ENCODE data around the gene UBR4. TPM values are rescaled to one million over a fixed set of nuclear protein-coding genes. Genes with fewer than 3 reads are reported as not detected.
"Not testable (repeated sequence)": the region's sequence is repeated elsewhere in the genome, so short reads cannot be mapped to it uniquely, and the experiment has no call there.

The UBR4 gene
- total RNA-seq, 2 donors from 2014 or later = 97.7 to 114 TPM

DNA sequence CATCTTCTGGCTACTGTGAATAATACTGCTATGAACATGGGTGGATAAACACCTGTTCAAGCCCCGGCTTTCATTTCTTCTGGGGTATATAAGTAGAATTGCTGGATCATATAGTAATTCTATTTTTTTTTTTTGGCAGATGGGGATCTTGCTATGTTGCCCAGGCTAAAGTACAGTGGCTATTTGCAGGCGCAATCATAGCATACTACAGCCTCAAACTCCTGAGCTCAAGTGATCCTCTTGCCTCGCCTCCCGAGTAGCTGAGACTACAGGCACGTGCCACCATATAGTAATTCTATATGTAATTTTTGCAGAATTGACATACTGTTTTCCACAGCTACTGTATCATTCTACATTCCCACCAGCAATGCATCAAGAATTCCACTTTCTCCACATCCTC lies 27.8 kb downstream of the UBR4 start:
- no peak overlapping the region for H3K9ac ChIP-seq (ENCODE audit: low read depth in 2 of 2, low read length in 2 of 2)
- no peak for TF ChIP-seq CTCF (IDR thresholded peaks at IDR 0.05)
- intact Hi-C loops (cut with DNase I) = no loop called here
- H3K27ac ChIP-seq = no peak overlapping the region
- no peaks in the 10 kb centered on the region for H3K27me3 ChIP-seq
- H3K36me3 ChIP-seq = peaks cover 32% of the 10 kb centered on the region
- no peaks in the 10 kb centered on the region for H3K4me1 ChIP-seq
- no peak overlapping the region for H3K4me3 ChIP-seq
- no peak for DNase-seq
- no peaks in the 10 kb centered on the region for H3K9me3 ChIP-seq

- not testable (repeated sequence) for DNase-seq
Observed at GRCh38 chr1:19180265-19180657, 29.8 kb downstream of the UBR4 start.

GRCh38 chr1:19179597-19180264 lies 30.3 kb downstream of the UBR4 start:
- Histone ChIP-seq H3K27me3 (no peaks in the 10 kb centered on the region), H3K9ac (ENCODE audit: low read depth in 2 of 2, low read length in 2 of 2) (no peak overlapping the region), H3K36me3 (peaks cover 33% of the 10 kb centered on the region), H3K4me3 (no peak overlapping the region), H3K4me1 (no peaks in the 10 kb centered on the region), H3K27ac (no peak overlapping the region), H3K9me3 (no peaks in the 10 kb centered on the region)
- intact Hi-C loops (cut with DNase I) = loop anchor here (5.0 kb wide), 1 partner anchor 63 kb away; no protein-coding TSS in a partner anchor
- no peak for DNase-seq
- no peak for TF ChIP-seq CTCF (IDR thresholded peaks at IDR 0.05)

More at GRCh38 chr1:19180265-19180657, 29.8 kb downstream of the UBR4 start:
- intact Hi-C loops (cut with DNase I); H3K9me3 ChIP-seq; H3K27ac ChIP-seq; H3K4me3 ChIP-seq; H3K4me1 ChIP-seq; H3K27me3 ChIP-seq; H3K9ac ChIP-seq (ENCODE audit: low read depth in 2 of 2, low read length in 2 of 2): not testable (repeated sequence)
- peaks cover 33% of the 10 kb centered on the region for H3K36me3 ChIP-seq

GRCh38 chr1:19178734-19179398 lies 31.2 kb downstream of the UBR4 start:
- H3K27me3 ChIP-seq = no peaks in the 10 kb centered on the region
- TF ChIP-seq CTCF (IDR thresholded peaks at IDR 0.05) = no peak
- H3K27ac ChIP-seq = no peak overlapping the region
- peaks cover 32% of the 10 kb centered on the region for H3K36me3 ChIP-seq
- intact Hi-C loops (cut with DNase I) = loop anchor here (5.0 kb wide), 1 partner anchor 63 kb away; no protein-coding TSS in a partner anchor
- H3K9me3 ChIP-seq = no peaks in the 10 kb centered on the region
- no peaks in the 10 kb centered on the region for H3K4me1 ChIP-seq
- no peak for DNase-seq
- no peak overlapping the region for H3K9ac ChIP-seq (ENCODE audit: low read depth in 2 of 2, low read length in 2 of 2)
- H3K4me3 ChIP-seq = no peak overlapping the region

DNA sequence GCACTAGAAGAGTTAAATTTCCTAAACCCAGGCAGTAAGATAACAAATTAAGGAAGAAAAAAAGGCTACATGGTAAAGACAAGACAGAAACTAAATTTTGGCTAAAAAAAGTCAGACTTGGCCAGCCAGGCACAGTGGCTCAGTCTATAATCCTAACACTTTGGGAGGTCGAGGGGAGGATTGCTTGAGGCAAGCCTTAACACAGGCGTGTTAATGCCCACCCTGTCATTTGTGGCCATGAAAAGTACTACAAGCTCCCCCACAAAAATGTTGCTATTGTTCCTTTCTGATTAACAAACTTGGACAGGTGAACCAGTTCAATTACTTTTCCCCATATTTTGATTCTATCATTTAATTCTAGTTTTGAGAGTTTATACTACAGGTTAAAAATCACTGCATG lies 32.3 kb downstream of the UBR4 start:
- H3K27me3 ChIP-seq = no peaks in the 10 kb centered on the region
- no peaks in the 10 kb centered on the region for H3K9me3 ChIP-seq
- H3K4me3 ChIP-seq = no peak overlapping the region
- no peak for DNase-seq
- intact Hi-C loops (cut with DNase I) = loop anchor here (5.0 kb wide), 1 partner anchor 64 kb away; no protein-coding TSS in a partner anchor
- H3K36me3 ChIP-seq = peaks cover 26% of the 10 kb centered on the region
- TF ChIP-seq CTCF (IDR thresholded peaks at IDR 0.05) = no peak
- no peaks in the 10 kb centered on the region for H3K4me1 ChIP-seq
- no peak overlapping the region for H3K9ac ChIP-seq (ENCODE audit: low read depth in 2 of 2, low read length in 2 of 2)
- H3K27ac ChIP-seq = no peak overlapping the region

DNA sequence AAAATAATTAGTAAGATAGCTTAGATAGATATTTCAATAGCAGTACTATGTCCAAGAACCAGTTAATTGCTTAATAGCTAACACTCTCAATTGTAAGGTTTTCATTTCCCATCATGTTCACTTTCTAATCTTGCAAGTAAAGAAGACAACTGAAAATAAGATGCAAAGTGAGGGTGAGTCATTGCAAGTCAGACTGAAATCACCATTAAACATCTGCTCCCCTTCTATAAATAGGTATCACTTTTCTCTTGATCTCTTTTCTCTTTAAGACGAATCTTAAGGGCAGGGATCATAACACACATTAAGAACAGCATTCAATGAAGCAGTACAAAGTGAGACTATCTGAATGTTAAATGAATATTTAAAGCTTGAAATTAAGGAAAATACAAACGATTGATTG lies 40.4 kb downstream of the UBR4 start:
- Histone ChIP-seq H3K27me3 (no peaks in the 10 kb centered on the region), H3K27ac (no peak overlapping the region), H3K9ac (ENCODE audit: low read depth in 2 of 2, low read length in 2 of 2) (no peak overlapping the region), H3K4me1 (no peaks in the 10 kb centered on the region), H3K36me3 (peaks cover 29% of the 10 kb centered on the region), H3K4me3 (no peak overlapping the region), H3K9me3 (no peaks in the 10 kb centered on the region)
- intact Hi-C loops (cut with DNase I) = no loop called here
- TF ChIP-seq CTCF (IDR thresholded peaks at IDR 0.05) = no peak
- DNase-seq = no peak
